Measurements from ENCODE around the gene ANKLE1.
A peak's percentile ranks its signal among the peaks of the same experiment; 100 is the strongest.

Gene ANKLE1, protein sequence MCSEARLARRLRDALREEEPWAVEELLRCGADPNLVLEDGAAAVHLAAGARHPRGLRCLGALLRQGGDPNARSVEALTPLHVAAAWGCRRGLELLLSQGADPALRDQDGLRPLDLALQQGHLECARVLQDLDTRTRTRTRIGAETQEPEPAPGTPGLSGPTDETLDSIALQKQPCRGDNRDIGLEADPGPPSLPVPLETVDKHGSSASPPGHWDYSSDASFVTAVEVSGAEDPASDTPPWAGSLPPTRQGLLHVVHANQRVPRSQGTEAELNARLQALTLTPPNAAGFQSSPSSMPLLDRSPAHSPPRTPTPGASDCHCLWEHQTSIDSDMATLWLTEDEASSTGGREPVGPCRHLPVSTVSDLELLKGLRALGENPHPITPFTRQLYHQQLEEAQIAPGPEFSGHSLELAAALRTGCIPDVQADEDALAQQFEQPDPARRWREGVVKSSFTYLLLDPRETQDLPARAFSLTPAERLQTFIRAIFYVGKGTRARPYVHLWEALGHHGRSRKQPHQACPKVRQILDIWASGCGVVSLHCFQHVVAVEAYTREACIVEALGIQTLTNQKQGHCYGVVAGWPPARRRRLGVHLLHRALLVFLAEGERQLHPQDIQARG

DNA sequence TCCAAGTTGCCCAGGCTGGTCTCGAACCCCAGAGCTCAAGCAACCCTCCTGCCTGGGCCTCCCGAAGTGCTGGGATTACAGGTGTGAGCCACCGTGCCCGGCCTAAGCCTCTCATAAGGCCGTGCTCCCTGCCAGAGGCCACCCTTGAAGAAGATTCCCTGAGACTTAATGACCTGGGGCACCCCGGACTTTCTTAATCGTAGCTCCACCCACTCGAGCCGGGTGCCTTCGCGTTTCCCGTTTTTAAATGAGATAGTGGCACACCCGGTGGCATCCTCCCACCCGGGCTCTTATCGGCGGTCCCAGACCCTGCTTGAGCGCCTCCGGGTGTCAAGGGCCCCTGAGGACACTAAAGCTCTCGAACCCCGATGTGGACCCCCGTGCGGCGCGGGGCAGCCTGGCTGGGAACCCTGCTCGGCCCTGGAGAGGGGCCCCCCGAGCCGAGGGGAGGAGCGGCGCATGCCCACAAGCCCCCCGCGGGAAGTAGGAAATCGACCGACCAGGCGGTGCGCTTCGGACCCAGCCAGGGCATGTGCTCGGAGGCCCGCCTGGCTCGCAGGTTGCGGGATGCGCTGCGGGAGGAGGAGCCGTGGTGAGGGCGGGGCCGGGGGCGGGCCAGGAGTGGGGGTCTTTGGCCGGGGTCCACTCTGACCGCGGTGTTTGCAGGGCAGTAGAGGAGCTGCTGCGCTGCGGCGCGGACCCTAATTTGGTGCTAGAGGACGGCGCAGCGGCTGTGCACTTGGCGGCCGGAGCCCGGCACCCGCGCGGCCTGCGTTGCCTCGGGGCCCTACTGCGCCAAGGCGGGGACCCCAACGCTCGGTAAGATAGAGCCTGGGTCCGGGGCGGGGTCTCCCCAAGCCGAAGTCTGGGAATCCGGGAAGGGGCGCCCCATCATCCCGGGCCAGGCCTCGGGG is at the start of gene ANKLE1:
Gene ANKLE1 (plus strand): TSS at position 511 of the 914 bp plus-strand sequence. CDS start 20 bp downstream, at position 531.
- DNase-seq (ENCODE audit: low read depth in 2 of 2), result peak in 1 of 2 experiments; percentile 28

DNA sequence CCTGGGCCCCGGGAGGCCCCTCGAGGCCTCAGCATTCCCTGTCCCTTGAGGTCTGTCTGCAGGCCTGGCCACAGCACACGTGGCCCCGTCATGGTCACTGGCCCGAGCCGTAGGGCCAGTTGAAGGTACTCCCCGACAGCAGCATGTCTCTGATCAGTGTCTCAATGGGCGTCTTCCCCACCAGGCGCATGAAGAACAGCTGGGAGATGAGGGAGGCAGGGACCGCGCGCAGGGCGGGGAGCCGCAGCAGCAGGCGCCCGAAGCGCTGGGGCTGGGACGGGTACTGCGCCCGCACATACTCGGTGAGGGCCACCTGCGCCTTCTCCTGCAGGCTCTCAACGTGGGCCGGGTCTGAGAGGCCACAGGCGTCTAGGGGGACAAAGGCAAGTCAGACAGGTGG is 49.4 kb upstream of the ANKLE1 start:
- DNase-seq (ENCODE audit: low read depth in 2 of 2), result no peak

DNA sequence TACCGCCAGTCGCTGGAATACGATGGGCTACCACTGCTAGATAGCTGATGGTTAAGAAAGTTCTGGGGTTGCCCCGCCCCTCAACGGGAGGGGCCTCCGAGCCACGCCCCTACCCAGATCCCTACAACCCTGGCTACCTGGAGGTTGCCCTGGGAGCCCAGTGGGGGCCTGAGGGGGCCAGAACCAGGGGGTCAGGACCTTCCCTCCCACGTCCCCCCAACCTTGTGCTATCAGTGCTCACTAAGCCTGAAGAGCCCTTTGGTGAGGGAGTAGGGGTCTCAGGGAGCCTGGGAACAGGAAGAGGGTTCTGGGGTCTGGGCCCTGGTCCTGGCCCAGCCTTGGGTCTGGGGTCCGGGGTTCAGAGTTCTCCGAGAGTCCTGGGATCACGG is 46.8 kb upstream of the ANKLE1 start:
- peak in 1 of 2 experiments; percentile 65 for DNase-seq (ENCODE audit: low read depth in 2 of 2)

DNA sequence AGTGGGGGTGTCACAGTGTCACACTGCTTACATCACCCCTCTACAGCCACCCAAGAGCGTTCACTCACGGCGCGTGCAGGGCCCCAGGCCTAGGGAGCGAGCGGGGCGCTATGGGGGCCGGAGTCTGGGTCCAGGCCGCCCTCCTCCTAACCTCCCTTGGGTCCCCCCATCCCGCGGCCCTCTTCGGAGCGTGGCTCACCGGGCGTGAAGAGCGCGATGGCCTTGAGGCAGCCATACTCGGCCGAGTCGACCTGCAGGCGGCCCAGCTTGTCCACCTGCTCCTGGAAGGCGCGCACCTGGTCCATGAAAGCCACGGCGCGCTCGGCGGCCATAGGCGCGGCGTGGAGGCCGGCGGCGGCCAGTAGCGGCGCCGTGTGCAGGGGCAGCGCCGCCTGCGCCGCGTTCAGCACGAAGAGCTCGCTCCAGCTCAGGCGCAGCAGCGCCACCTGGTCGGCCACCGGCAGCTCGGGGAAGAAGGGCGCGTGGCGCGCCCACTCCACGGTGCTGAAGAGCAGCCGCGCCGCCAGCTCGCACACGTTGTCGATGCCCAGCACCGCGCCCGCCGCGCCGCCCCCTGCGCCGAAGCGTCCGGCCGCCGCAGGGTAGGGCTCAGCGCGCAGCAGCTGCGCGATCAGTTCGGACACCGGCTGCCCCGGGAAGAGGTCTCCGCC is 46.3 kb upstream of the ANKLE1 start:
- DNase-seq (ENCODE audit: low read depth in 2 of 2), result peak; percentile 49 to 54

DNA sequence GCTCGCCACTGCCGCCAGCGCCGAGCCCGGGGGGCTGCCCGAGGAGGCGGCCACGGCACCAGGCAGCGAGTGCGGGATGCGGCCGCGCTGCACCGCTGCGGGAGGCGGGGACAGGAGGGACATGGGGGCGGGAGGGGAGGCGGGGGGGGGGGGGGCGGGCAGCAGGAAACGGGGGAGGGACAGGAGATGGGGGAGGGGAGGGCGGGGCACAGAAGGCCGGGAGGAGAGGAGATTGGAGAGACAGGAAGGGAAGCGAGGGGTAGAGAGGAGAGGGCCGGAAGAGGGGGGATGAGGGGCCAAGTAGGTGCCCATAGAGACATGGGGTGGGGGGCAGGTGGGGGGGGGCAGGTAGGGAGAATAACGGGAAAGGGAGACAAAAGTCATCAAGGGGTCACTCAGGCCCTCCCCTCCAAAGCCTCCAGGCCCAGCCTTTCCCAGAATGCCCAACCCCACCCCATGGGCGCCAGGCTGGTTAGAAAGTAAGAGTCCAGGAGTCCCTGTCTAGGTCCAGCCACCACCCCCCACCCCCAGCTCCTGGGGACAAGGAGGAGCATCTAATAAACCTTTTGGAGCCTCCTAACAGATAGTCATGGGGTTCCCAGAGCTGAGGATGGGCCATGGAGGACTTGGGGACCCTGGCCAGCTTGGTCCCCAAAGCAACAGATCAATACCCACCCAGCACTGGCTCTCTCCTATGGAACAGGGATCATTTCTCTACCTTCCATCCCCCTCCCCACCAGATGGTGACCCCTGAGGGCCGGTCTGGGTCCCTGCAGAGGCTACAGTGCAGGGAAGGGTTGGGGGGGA is 45.5 kb upstream of the ANKLE1 start:
- no peak for DNase-seq (ENCODE audit: low read depth in 2 of 2)

DNA sequence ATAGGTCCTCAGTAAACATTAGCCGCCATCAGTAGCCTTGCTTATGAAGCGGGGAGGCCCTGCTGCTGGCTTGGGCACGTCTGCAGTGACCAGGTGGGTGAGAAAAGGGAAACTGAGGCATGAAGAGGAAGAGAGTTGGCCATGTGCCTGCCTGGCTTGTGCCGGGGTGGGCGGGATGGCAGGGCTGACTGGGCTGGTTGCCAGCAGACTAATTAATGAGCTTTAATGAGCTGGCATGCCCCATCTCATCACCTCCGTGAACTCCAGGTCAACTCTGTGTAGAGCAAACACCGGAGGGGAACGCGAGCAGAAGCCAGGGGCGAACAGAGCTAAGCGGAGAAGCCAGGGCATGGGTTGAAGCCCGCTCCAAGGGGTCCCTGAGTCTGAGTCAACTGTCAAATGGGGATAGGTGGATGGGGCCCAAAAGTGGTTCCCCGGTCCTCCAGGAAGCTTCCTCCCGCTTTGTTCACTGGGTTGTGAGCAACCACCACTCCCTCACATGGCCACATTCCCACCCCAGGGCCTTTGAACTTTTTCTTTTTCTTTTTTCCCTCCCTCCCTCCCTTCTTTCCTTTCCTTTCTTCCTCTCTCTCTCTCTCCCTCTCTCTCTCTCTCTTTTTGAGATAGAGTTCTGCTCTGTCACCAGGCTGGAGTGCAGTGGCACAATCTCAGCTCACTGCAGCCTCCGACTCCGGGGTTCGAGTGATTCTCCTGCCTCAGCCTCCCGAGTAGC is 44.7 kb upstream of the ANKLE1 start:
- DNase-seq (ENCODE audit: low read depth in 2 of 2), result no peak

DNA sequence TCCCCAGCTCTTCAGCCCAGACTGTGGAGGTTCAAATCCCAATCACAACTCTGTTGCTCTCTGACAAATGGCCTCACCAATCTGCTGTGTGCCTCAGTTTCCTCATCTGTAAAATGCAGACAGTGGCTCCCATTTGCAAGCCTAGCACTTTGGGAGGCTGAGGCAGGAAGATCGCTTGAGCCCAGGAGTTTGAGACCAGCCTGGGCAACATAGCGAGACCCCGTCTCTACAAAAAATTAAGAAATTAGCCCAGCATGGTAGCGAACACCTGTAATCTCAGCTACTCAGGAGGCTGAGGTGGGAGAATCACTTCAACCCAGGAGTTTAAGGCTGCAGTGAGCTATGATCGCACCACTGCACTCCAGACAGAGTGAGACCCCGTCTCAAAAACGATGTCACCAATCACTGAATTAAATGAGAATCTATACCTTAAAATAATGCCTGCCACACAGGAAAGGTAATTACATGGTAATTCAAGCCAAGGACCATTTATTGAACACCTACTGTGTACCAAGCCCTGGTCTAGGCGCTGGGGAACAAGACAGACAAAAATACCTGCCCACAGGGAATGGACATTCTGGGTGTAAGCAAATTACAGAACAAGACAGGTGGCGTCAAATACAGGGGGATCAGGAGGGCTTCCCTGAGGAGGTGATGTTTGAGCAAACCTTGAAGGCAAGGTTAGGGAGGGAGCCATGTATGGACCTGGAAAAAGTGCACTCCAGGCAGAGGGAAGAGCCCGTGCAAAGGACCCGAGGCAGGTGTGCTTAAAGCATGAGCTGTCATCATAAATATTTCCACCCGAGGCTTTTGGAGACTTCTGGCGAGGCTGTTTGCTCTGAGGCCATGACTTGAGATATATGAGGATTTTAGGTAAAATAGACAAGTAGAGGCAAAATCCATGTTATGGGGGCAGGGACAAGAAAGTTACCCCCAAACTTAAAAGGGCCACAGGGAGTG is 43.7 kb upstream of the ANKLE1 start:
- no peak for DNase-seq (ENCODE audit: low read depth in 2 of 2)

DNA sequence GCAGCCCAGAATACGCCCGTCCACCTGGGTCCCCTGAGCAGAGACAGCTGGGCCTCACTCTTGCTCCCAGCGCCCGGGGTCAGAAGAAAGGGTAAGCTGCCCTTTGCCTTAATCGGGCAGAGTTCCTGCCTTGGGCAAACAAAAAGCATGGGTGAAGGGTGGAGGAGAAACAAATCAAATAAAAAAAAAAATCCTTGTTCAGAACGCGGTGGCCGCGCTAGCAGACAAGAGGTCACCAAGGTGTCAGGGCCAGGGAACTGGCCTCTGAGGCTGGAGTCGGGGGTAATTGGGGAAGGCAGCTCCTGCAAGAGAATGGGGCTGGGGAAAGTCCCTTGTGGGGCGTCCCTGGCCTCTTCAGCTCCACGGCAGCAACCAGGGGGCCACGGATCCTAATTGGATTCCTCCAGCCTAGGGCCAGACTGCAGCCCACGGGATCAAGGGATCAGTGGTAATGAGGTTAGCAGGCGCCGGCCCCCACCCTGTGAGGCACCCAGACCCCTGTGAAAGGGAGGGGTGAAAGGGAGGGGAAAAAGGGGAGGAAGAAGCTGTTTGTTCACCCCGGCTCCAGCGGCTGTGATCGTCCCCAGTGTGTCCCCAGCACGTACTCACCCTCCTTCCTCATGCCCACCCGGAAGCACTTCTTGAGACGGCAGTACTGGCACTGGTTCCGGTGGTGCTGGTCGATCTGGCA is 41.5 kb upstream of the ANKLE1 start:
- no peak for DNase-seq (ENCODE audit: low read depth in 2 of 2)

DNA sequence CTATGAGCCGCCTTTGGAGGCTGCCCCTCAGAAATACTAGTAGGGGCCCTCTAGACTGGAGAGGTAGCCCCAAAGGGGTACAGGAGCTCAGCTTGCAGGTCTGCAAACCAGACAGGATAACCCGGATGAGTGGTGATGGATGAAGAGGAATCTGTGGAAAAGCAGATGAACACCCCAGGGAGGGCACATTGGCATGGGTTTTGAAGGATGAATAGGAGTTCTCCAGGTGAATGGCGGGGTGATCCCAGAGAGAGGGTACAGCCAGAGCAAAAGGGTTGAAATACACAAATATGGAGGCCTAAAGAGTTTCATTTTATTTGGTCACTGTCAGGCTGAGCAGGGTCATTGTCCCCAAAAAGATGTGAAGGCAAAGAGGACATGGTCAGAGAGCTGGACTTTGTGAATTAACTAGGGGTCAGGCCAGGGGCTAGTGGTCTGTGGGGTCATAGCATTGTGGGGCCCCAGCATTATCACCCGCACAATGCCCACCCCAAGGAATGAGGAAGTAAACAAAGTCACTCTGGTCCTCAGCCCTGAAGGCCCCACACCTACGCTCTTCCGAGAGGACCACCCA is 40.8 kb upstream of the ANKLE1 start:
- no peak for DNase-seq (ENCODE audit: low read depth in 2 of 2)

DNA sequence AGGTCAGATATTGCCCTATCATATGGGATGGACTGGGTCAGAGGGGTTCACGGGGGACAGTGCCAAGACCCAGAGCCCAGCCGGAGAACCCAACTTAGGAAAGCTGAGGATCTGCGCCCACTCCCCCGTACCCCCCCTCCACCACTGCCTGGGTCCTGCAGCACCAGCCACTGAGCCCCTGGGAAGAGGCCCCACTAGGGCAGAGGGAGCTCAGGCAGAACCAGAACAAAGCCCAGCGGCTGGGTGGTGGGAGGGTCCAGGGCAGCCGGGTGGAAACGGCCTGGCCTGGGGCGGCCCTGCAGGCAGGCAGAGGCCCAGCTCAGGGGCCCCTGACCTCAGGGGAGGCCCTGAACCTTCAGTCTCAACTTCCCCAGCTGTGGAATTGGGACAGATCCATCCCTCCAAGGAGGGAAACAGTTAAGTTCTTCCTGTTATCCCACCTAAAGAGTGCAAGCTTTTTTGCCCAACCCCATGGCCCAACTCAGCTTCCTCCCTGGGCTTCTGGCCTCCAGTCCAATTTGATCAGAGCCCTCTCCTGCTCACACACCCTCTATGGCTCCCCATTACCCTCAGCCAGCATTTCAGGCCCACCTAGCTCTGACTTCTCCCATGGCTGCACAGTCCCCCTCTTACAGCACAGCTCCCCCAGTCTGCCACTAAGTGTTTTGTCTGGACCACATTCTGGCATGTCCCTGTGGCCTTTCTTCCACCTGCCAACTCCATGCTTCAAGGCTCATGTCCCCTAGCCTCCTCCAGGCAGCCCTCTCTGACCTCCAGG is 39.1 kb upstream of the ANKLE1 start:
- no peak for DNase-seq (ENCODE audit: low read depth in 2 of 2)

DNA sequence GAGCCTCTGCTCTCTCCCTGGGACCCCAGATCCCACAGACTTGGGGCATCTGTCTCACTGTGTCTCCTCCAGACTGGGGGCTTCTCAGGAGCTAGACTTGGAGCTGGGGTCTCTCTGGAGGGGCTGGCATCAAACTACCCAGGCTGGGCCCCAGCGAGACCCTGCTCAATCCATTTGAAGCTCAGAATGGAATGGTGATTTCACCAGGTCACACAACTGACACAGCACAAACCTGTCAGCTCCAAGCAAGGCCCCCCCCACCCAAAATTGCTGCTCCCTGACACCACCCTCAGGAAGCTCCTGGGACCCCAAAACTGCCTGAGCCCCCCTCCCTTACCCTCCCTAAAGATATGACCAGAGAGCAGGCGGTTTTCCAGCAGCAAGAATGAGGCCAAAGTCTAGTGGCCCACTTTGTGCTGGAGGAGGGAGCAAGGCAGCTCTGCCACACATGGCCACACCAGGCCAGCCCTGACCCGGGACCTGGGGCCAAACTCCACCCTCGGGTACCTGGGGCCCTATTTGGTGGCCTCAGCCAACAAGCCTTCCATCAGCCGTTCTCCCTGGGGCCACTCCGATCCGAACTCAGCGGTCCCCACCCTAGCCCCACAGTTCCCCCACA is 38.4 kb upstream of the ANKLE1 start:
- no peak for DNase-seq (ENCODE audit: low read depth in 2 of 2)

DNA sequence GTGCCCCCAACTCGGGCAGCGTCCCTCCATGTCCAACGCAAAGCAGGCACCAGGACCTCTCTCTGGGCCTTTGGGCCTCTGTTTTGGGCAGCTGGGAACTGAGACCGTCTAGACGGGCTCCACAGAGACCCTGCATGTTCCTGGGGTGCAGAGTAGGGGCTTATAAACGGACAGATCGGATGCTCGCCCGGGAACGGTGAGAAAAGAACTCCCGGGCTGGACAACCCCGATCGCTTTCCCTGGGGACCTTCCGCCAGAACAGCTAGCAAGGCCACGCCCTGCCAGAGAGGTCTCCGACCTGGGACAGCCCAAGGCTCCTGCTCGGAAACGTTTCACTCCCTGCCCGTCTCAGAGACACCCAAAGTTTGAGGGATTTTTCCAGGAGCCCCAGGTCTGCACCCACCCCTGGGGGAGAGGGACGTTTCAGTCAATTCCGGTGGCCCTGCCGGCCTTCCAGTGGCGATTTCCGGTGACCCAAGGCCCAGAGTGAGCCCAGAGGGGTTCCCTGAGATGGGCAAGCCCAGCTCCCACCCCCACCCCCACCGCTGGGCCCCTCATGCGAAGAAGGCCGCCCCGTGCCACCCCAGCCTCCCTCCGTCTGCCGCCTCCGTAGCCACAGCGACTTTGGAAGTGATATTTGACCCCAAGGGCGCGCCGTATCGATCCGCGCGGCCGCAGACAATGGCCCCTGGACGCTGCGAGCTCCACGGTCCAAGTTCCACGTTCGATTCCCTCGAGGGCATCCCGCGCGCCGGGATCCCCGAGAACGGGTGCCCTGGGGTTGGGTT is 37.7 kb upstream of the ANKLE1 start:
- no peak for DNase-seq (ENCODE audit: low read depth in 2 of 2)

DNA sequence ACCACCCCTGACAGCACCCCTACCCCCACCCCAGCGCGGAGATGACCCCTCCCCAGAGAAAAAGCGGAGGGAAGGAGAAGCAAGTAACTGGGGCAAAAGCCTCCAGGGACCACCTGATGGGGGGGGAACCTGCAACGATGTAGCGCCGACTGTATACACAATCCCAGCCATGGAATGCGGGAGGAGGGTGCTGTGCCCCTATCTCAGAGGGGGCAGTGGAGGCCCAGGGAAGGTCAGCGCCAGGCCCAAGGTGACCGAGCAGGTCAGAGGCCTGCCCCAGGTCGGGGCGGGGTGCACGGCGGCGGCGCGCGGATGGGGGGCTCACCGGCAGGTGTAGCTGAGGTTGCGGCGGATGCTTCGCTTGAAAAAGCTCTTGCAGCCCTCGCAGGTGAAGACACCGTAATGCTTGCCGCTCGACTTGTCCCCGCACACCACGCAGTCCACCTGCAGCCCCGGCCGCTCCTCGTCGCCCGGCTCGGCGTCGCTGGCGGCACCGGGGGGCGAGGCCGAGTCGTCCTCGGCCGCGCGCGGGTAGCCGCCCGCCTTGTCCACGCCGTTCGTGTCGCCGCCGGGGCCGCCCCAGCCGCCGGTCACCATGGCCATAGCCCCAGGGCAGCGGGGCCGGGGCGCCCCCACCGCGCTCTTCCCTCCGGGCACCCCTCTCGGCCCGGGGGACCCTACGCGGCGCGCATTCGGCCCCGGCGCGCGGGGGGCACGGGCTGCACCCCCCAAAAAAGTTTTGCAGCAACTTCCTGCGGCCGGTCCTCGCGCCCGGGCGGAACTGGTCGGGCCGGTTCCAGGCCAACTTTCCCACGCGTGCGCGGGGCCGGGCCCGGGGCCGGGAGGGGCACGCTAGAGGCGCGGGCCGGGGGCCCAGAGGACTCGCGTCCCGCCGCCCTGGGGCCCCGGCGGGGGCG is 36.8 kb upstream of the ANKLE1 start:
- DNase-seq (ENCODE audit: low read depth in 2 of 2), result no peak

DNA sequence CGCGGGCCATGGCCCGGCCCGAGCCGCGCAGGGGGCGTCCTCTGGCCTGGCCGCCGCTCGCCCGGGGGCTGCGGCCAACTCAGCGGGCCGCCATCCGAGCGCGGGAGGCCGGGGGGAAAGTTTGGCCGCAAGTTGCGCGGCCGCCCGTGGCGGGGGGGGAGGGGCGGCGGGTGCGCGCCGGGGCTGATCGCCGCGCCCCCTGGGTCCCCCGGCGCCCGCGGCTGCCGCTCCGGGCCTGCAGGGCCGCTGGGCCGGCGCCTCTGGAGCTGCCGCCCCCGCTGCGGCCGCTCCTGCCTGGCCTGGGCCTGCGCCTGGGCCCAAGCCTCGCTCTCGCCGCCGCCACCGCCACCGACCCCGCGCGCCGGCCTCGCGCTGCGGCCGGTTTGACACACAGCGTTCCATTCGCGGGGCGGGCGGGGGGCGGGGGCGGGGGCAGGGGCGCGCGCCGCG is 36.1 kb upstream of the ANKLE1 start, which contains the start of gene NR2F6:
Gene NR2F6 (minus strand): TSS at position 385 of the 450 bp plus-strand sequence. CDS start 699 bp downstream, outside the sequence.
- no peak for DNase-seq (ENCODE audit: low read depth in 2 of 2)

Data from stimulated activated CD4-positive, alpha-beta T cell treated with anti-CD3 and anti-CD28 coated beads, Interleukin-12 subunit alpha, Interleukin-12 subunit beta, amount 100 ng/mL, for 24 hours (primary cell).